Activated naive CD4-positive, alpha-beta T cell treated with anti-CD3 and anti-CD28 coated beads for 36 hours (primary cell): Measurements from ENCODE around the gene ATP9A. TPM values are rescaled to one million over a fixed set of nuclear protein-coding genes. Genes with fewer than 3 reads are reported as not detected.

ENCODE experiments used
- CTCF ChIA-PET: fragments of 350-600 bp; sonication (Branson Sonifier 250); formaldehyde crosslinking; loops from one replicate; lab custom pipeline; 2021; ENCODE audit warnings: antibody characterized with exemption; lab: Charles Lee
- DNase-seq: peaks from one replicate; pipeline ENCODE4 v3.0.0-alpha.2; 2020
- H3K27ac Mint-ChIP-seq: one replicate; pipeline ENCODE4 v1.8.0; 2021; ENCODE audit warnings: mild to moderate bottlenecking, mixed read lengths
- H3K27me3 Mint-ChIP-seq: one replicate; pipeline ENCODE4 v1.8.0; 2021; ENCODE audit warnings: low read depth, mixed read lengths
- H3K36me3 Mint-ChIP-seq: one replicate; pipeline ENCODE4 v1.8.0; 2021; ENCODE audit warnings: low read depth, mixed read lengths
- H3K4me1 Mint-ChIP-seq: one replicate; pipeline ENCODE4 v1.8.0; 2021; ENCODE audit warnings: low read depth, mixed read lengths
- H3K4me3 Mint-ChIP-seq: one replicate; pipeline ENCODE4 v1.8.0; 2021; ENCODE audit warnings: mild to moderate bottlenecking, moderate library complexity, mixed read lengths
- H3K9me3 Mint-ChIP-seq: one replicate; pipeline ENCODE4 v1.8.0; 2021; ENCODE audit warnings: mixed read lengths
- intact Hi-C: fragments of 100-400 bp; cut with micrococcal nuclease; formaldehyde crosslinking; loops from one replicate; pipeline ENCODE4 v1.15.1; 2023
- total RNA-seq, 2 experiments: library from RNA; stranded (reverse); gene quantifications; one replicate each; pipeline ENCODE4 v1.2.3, GENCODE V29; 2021

Gene ATP9A
- total RNA-seq, 2 experiments from 2014 or later, result 0.12 to 0.17 TPM

DNA sequence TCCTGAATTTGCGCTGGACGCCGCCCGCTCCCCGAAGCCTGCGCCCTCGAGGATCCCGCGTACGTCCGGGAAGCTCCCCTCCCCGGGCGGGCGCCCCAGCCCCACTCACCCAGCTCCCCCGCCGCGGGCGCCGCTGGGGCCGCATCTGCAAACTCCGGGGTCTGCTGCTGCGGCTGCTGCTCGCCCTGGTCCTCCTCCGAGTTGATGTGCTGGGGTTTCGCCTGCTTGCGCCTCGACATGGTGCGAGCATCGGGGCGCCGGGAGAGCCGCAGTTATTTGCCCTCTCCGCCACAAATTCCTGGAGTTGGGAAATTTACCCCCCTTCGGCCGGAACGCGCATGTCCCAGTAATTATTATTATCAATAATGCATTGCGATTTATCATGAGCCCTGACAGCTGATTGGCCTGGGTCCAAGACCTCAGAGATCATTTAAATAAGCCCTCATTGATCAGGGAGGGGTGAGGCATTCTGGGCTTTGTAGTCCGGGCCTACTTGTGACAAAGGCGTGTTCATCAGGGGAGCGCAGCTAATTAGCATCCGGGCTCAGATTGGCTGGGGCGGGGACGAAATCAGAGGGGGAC, 34.1 kb upstream of the ATP9A start, which contains the start of gene SALL4:
Gene SALL4, minus strand, starts transcription at position 352 of the 582 bp plus-strand sequence. Its CDS starts 113 bp downstream, at position 239.
- CTCF ChIA-PET, result no interaction called here
- no peak within 1 kb of the TSS for H3K4me3 Mint-ChIP-seq
- H3K27me3 Mint-ChIP-seq, result peaks cover 52% of the 10 kb centered on the region
- H3K9me3 Mint-ChIP-seq, result no peaks in the 10 kb centered on the region
- peaks cover 12% of the 10 kb centered on the region for H3K4me1 Mint-ChIP-seq
- H3K27ac Mint-ChIP-seq, result no peak within 1 kb of the TSS
- no peak for DNase-seq
- intact Hi-C loops, result no loop called here
- H3K36me3 Mint-ChIP-seq, result no peaks in the 10 kb centered on the region

DNA sequence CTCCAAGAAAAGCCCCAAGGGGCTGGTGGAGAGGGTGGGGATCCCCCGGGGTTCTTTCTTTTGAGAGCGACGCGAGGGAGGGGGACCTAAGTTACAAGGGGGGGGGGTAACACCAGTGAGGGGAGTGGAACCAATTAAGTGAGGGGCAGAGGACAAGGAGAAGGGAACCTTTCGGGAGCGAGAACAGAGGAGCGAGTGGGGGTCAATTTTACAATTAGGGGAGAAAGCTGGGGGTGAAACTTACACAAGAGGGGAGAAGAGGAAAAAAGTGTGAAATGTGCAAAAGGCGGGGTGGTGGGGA, 33.6 kb upstream of the ATP9A start:
- H3K36me3 Mint-ChIP-seq, result no peaks in the 10 kb centered on the region
- H3K4me1 Mint-ChIP-seq, result peaks cover 12% of the 10 kb centered on the region
- intact Hi-C loops, result loop anchor here (2.0 kb wide), 1 partner anchor 281 kb away; no protein-coding TSS in a partner anchor
- H3K27me3 Mint-ChIP-seq, result peaks cover 51% of the 10 kb centered on the region
- no peak overlapping the region for H3K4me3 Mint-ChIP-seq
- DNase-seq, result no peak
- no peak overlapping the region for H3K27ac Mint-ChIP-seq
- CTCF ChIA-PET, result no interaction called here
- no peaks in the 10 kb centered on the region for H3K9me3 Mint-ChIP-seq

DNA sequence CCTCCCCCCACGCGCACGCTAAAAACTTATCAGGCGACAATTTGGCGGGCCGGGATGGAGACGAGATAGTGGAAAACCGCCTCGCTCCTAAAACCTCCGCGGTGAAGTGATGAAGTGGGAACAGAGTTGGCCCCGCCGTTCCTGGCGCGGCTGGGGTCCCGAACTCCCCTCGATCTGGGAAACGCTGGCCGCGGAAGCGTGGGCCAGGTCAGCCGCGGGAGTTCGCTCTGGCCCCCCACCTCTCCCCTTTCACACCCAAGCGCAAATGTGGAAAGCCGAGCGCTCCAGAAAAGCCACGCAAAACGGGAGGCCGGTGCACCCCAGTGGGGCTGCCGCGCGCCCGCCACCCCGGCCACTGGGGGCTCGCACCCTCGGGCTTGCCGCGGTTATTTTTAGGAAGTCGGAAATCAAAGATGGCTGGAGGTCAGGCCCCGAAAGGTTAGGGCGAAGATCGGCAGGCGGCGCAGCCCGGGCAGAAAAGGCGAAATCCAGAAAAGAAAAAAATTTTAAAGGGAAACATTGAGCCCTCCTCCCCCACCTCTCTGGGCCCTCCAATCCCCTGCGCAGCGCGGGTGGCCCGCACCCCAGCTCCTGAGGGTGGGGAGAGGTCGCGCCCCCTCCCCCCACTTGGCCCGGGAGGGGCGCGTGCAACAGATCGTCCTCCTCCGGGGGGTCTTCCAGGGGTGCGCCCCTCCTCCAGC, 33.1 kb upstream of the ATP9A start:
- peak overlapping the region; percentile 45 for H3K4me3 Mint-ChIP-seq
- H3K27me3 Mint-ChIP-seq, result peaks cover 51% of the 10 kb centered on the region
- H3K36me3 Mint-ChIP-seq, result no peaks in the 10 kb centered on the region
- no peak overlapping the region for H3K27ac Mint-ChIP-seq
- H3K9me3 Mint-ChIP-seq, result no peaks in the 10 kb centered on the region
- DNase-seq, result peak; percentile 11
- CTCF ChIA-PET, result interaction anchor here (0.7 kb wide), 1 partner anchor 308 kb away, joined by 3 read pairs; no protein-coding TSS in a partner anchor
- H3K4me1 Mint-ChIP-seq, result peaks cover 12% of the 10 kb centered on the region
- intact Hi-C loops, result loop anchor here (2.0 kb wide), 1 partner anchor 282 kb away; no protein-coding TSS in a partner anchor

DNA sequence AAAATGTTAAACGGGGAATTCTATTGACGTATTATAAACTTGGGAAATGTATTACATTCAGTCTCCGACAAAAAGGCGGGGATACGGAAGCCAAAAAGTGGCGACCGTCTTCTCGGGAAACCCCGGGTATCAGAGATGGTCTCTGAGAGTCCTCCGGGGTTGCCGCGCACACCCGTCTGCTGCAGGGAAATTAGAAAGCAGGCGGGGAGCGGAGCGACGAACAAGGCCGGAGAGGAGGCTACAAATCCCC, 32.6 kb upstream of the ATP9A start:
- Mint-ChIP-seq H3K27ac (no peak overlapping the region), H3K27me3 (peaks cover 47% of the 10 kb centered on the region), H3K4me3 (peak overlapping the region; percentile 45), H3K36me3 (no peaks in the 10 kb centered on the region), H3K9me3 (no peaks in the 10 kb centered on the region), H3K4me1 (peaks cover 12% of the 10 kb centered on the region)
- CTCF ChIA-PET, result interaction anchor here (0.7 to 1.6 kb wide), 4 partner anchors 18 to 308 kb away, joined by 3 to 7 read pairs (median 5); no protein-coding TSS in a partner anchor
- DNase-seq, result peak; percentile 8
- intact Hi-C loops, result loop anchor here (2.0 kb wide), 1 partner anchor 282 kb away; no protein-coding TSS in a partner anchor

DNA sequence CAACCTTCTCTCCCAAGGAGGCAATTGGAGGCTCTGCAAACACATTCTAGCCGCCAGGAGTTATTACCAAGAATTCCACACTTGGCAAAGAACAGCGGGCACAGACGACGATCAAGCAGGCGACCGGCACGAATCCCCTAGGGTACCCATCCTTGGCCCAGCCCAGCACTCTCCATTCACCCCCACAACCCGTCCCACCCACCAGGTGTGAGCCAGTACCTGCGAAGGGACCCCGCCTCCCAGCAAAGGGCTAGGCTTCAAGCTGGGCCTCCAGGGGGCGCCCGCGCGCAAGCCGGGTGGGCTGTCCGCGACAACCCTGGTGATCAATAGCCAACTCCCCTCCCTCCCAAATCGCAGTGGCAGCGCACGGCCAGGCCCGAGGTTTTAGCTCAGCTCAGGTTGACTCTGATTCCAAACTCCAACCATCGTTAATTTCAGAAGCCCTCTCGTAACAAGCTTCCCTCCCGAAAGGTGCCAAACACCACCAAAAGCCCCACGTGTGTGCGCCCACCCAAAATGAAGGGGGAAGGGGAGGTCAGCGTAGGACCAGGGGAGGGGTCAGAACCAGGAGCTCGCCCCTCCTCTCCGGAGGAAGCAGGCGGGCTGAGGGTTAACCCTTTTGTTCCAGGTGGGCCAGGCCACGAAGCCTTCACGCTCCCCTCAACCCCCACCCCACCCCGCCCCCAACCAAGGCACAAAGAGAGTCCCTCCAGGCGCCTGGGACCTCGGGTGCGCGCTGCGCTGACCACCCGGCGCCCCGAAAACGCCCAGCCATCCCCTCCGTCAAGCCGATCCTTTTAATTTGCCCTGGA, 32.1 kb upstream of the ATP9A start:
- no peak overlapping the region for H3K27ac Mint-ChIP-seq
- intact Hi-C loops, result loop anchor here (2.0 kb wide), 1 partner anchor 283 kb away; no protein-coding TSS in a partner anchor
- no peaks in the 10 kb centered on the region for H3K9me3 Mint-ChIP-seq
- peaks cover 45% of the 10 kb centered on the region for H3K27me3 Mint-ChIP-seq
- H3K36me3 Mint-ChIP-seq, result no peaks in the 10 kb centered on the region
- peak overlapping the region; percentile 45 for H3K4me3 Mint-ChIP-seq
- peaks cover 12% of the 10 kb centered on the region for H3K4me1 Mint-ChIP-seq
- CTCF ChIA-PET, result interaction anchor here (0.7 to 2.0 kb wide), 10 partner anchors 10 to 1748 kb away, joined by 3 to 7 read pairs (median 4); no protein-coding TSS in a partner anchor
- peak; percentile 76 for DNase-seq

DNA sequence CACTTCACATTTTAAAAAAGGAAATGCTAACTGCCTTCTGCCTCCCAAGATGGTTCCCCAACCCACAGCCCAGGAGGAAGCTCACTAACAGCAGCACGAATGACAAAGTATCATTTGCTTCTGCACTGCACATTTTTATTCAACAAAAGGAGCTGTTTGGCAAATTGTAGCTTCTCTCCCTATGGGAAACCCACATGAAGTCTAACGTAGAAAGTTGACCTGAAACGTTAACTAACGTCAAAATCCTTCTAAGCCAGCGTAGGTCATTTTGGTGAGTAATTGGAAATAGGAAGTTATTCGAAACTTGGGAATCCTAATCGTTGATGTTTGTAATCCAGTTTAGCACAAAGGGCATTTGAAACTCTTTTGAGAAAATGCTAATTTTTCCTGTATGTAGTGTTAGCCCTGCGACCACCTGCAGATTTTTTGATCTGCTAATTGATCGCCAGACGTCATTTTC, 31.2 kb upstream of the ATP9A start:
- no peak overlapping the region for H3K4me3 Mint-ChIP-seq
- peaks cover 45% of the 10 kb centered on the region for H3K27me3 Mint-ChIP-seq
- H3K27ac Mint-ChIP-seq, result no peak overlapping the region
- no peaks in the 10 kb centered on the region for H3K9me3 Mint-ChIP-seq
- CTCF ChIA-PET, result interaction anchor here (0.7 to 2.0 kb wide), 10 partner anchors 10 to 1749 kb away, joined by 3 to 7 read pairs (median 4); no protein-coding TSS in a partner anchor
- intact Hi-C loops, result no loop called here
- no peak for DNase-seq
- H3K36me3 Mint-ChIP-seq, result no peaks in the 10 kb centered on the region
- H3K4me1 Mint-ChIP-seq, result peaks cover 12% of the 10 kb centered on the region

DNA sequence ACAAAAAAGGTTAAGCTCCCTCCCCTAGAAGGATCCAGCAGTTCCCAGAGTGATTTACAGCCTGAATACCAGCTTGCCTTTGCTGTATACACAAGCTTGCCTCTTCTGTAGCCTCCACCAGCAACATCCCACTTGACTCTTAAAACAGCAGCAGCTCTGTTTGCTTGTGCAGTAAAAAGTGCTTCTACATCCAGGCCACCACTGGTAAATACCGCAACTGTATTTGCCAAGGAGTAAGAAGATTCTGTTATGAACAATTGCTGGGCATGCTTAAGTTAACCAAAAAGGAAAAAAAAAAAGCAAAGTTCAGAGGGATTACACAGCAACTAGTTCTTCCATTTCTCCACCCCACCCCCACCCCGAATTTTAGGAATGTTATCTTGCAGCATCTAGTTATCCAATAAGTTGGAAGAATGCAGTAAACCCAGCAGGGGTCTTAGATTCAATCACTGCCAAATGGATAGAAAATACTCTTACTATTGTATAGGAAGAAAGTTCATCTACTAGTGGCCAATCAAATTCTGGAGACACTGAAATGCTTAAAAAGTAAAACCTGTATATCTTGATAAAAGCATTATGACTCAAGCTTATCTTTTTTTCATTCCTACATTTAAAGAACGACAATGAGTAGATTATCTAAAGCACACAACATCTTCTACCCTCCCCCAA, 29.3 kb upstream of the ATP9A start:
- CTCF ChIA-PET, result no interaction called here
- H3K9me3 Mint-ChIP-seq, result no peaks in the 10 kb centered on the region
- H3K27ac Mint-ChIP-seq, result no peak overlapping the region
- no peaks in the 10 kb centered on the region for H3K36me3 Mint-ChIP-seq
- no peak overlapping the region for H3K4me3 Mint-ChIP-seq
- intact Hi-C loops, result no loop called here
- no peak for DNase-seq
- H3K27me3 Mint-ChIP-seq, result peaks cover 53% of the 10 kb centered on the region
- H3K4me1 Mint-ChIP-seq, result peaks cover 12% of the 10 kb centered on the region

DNA sequence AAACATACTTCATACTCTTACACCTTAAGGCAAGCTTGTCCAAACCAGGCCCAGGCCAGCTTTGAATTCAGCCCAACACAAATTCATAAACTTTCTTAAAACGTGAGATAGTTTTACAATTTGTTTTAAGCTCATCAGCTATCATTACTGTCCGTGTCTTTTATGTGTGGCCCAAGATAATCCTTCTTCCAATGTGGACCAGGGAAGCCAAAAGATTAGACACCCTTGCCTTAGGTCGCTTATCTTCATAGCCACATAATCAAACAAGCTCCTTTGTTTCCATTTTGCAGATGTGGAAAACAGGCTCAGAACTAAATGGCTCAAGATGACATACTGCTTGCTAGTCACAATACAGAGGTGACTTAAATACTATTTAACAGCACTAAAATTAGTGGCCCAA, 28.1 kb upstream of the ATP9A start:
- Mint-ChIP-seq H3K27ac (no peak overlapping the region), H3K4me3 (no peak overlapping the region), H3K9me3 (no peaks in the 10 kb centered on the region), H3K27me3 (peaks cover 47% of the 10 kb centered on the region), H3K4me1 (peaks cover 12% of the 10 kb centered on the region), H3K36me3 (no peaks in the 10 kb centered on the region)
- intact Hi-C loops, result no loop called here
- CTCF ChIA-PET, result interaction anchor here (0.6 kb wide), 2 partner anchors 21 to 185 kb away, joined by 3 to 4 read pairs; no protein-coding TSS in a partner anchor
- DNase-seq, result no peak

DNA sequence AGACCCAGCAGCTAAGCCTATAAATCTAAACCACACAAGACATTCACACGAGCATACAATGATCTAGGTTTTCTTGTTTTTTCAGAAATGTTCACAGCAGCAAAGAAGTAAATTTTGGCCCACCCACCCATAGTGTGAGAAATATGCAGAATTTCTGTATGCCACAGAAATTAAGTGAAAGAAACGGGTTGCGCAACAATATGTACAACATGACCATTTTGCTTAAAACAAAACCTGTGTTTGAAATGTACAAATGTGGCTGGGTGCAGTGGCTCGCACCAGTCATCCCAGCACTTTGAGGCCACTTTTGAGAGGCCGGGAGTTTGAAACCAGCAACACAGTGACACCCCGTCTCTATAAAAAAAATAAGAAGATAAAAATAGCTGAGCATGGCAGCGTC, 24.8 kb upstream of the ATP9A start:
- no peaks in the 10 kb centered on the region for H3K9me3 Mint-ChIP-seq
- CTCF ChIA-PET, result interaction anchor here (0.6 kb wide), 1 partner anchor 379 kb away, joined by 3 read pairs; no protein-coding TSS in a partner anchor
- intact Hi-C loops, result no loop called here
- H3K4me1 Mint-ChIP-seq, result no peaks in the 10 kb centered on the region
- no peak for DNase-seq
- no peaks in the 10 kb centered on the region for H3K36me3 Mint-ChIP-seq
- no peak overlapping the region for H3K4me3 Mint-ChIP-seq
- no peak overlapping the region for H3K27ac Mint-ChIP-seq
- peaks cover 19% of the 10 kb centered on the region for H3K27me3 Mint-ChIP-seq

DNA sequence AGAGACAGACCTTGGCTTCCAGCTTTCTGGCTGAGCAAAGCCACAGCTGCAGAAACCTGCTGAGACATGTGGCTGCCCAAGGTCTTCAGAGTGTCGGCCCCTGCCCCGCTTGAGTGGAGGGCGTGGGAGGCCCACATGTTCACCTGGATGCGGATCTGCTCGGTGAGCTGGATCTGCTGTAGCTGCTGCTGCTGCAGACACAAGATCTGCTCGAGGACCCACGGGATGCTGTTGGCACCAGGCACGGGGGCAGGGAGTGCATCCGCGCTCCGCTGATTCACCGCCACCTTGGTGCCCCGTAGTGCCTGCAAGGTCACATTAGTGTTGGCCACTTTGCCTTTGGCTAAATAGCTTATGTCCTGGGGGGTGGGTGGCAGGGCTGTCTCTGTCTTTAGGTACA, 23.4 kb upstream of the ATP9A start:
- no peak overlapping the region for H3K4me3 Mint-ChIP-seq
- H3K27ac Mint-ChIP-seq, result no peak overlapping the region
- CTCF ChIA-PET, result no interaction called here
- H3K36me3 Mint-ChIP-seq, result no peaks in the 10 kb centered on the region
- peaks cover 13% of the 10 kb centered on the region for H3K27me3 Mint-ChIP-seq
- no peaks in the 10 kb centered on the region for H3K9me3 Mint-ChIP-seq
- DNase-seq, result no peak
- intact Hi-C loops, result no loop called here
- H3K4me1 Mint-ChIP-seq, result no peaks in the 10 kb centered on the region

DNA sequence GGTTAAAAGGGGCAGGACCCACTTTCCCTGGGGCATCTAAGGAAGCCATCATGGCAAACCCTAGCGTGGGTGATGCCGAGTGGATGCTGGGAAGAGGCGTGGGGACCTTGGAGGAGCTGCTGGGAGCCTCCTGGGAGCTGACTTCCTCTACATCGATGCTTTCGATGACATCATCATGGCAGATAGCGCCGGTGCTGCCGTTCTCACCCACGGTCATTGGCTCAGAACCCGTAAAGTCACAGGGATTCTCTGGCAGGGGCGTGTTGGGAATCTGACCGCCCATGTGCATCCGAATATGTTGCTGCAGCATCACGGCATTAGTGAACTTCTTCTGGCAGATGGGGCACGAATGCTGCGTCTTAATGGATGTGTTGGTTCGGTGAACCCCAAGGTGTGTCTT, 22.1 kb upstream of the ATP9A start:
- Mint-ChIP-seq H3K27ac (no peak overlapping the region), H3K4me3 (no peak overlapping the region), H3K4me1 (no peaks in the 10 kb centered on the region), H3K27me3 (peaks cover 13% of the 10 kb centered on the region), H3K9me3 (no peaks in the 10 kb centered on the region), H3K36me3 (no peaks in the 10 kb centered on the region)
- CTCF ChIA-PET, result interaction anchor here (1.4 kb wide), 1 partner anchor 11 kb away, joined by 6 read pairs; no protein-coding TSS in a partner anchor
- intact Hi-C loops, result no loop called here
- DNase-seq, result no peak

DNA sequence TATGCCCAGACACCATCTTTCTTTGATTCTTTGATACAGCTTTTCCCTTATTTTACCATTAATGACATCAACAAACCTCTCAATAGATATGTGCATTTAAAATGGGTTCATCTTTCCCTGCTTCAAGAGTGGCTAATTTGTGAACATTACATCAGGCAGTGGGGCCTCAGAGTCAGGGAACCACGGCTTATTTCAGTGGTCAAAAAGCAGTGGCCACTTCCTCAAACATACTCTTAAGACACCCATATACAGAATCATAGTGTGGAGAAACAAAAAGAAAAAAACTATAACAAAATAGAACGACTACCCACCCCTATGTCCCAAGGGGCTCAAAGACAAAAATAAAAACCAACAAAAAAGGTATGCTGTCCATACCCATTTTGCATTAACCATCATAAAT, 21.2 kb upstream of the ATP9A start:
- H3K9me3 Mint-ChIP-seq, result no peaks in the 10 kb centered on the region
- peaks cover 13% of the 10 kb centered on the region for H3K27me3 Mint-ChIP-seq
- H3K27ac Mint-ChIP-seq, result no peak overlapping the region
- intact Hi-C loops, result no loop called here
- H3K36me3 Mint-ChIP-seq, result no peaks in the 10 kb centered on the region
- no peak for DNase-seq
- CTCF ChIA-PET, result interaction anchor here (0.5 to 1.4 kb wide), 2 partner anchors 10 kb away, joined by 4 to 6 read pairs; no protein-coding TSS in a partner anchor
- no peaks in the 10 kb centered on the region for H3K4me1 Mint-ChIP-seq
- H3K4me3 Mint-ChIP-seq, result no peak overlapping the region
